SKM-1 treated with dmso at 0.1 percent for 144 hours (cell line): ENCODE data around the gene COL6A1.
"Not testable (repeated sequence)": the region's sequence is repeated elsewhere in the genome, so short reads cannot be mapped to it uniquely, and the experiment has no call there.

ENCODE experiments used
- DNase-seq: peaks from one replicate; lab custom pipeline; 2025; ENCODE audit not compliant: unreplicated experiment; lab: John Stamatoyannopoulos, UW

The COL6A1 gene

GRCh38 chr21:45945868-45946210 lies 35.7 kb upstream of the COL6A1 start:
- no peak for DNase-seq

- no peak for DNase-seq
These were observed 34.3 kb upstream of the COL6A1 start for GRCh38 chr21:45947296-45947695.

GRCh38 chr21:45947716-45948255 lies 33.8 kb upstream of the COL6A1 start:
- no peak for DNase-seq

- DNase-seq = no peak
These were observed 32.9 kb upstream of the COL6A1 start for GRCh38 chr21:45948576-45949141.

- no peak for DNase-seq
These were observed 31.4 kb upstream of the COL6A1 start for GRCh38 chr21:45949928-45950739.

GRCh38 chr21:45950740-45951515 lies 30.6 kb upstream of the COL6A1 start:
- DNase-seq = no peak

- no peak for DNase-seq
These were observed 29.9 kb upstream of the COL6A1 start for GRCh38 chr21:45951676-45952075.

- not testable (repeated sequence) for DNase-seq
These were observed 29.0 kb upstream of the COL6A1 start for GRCh38 chr21:45952527-45952926.

GRCh38 chr21:45952974-45953373 lies 28.6 kb upstream of the COL6A1 start:
- DNase-seq = no peak

GRCh38 chr21:45954261-45954660 lies 27.3 kb upstream of the COL6A1 start:
- no peak for DNase-seq

- no peak for DNase-seq
These were observed 26.6 kb upstream of the COL6A1 start for GRCh38 chr21:45954921-45955320.

GRCh38 chr21:45957551-45957950 lies 24.0 kb upstream of the COL6A1 start:
- no peak for DNase-seq

GRCh38 chr21:45957981-45958600 lies 23.5 kb upstream of the COL6A1 start:
- DNase-seq = no peak

GRCh38 chr21:45959182-45959581 lies 22.4 kb upstream of the COL6A1 start:
- no peak for DNase-seq

GRCh38 chr21:45959779-45960390 lies 21.7 kb upstream of the COL6A1 start:
- DNase-seq = no peak

- not testable (repeated sequence) for DNase-seq
These were observed 20.2 kb upstream of the COL6A1 start for GRCh38 chr21:45961408-45961807.

GRCh38 chr21:45962531-45963231 lies 18.9 kb upstream of the COL6A1 start:
- no peak for DNase-seq

GRCh38 chr21:45963232-45963570 lies 18.4 kb upstream of the COL6A1 start:
- no peak for DNase-seq

- no peak for DNase-seq
These were observed 16.9 kb upstream of the COL6A1 start for GRCh38 chr21:45964649-45965048.

- no peak for DNase-seq
These were observed 16.3 kb upstream of the COL6A1 start for GRCh38 chr21:45965084-45965809.
